HG03039 (cell line): ENCODE measurements around the gene PTPRS.

Experiments
- ATAC-seq: cut with Tn5 transposase; IDR thresholded peaks from one replicate; pipeline ENCODE4 v1.9.1; 2021; ENCODE audit warnings: mild to moderate bottlenecking, moderate library complexity; ENCODE audit not compliant: unreplicated experiment

The PTPRS gene

DNA sequence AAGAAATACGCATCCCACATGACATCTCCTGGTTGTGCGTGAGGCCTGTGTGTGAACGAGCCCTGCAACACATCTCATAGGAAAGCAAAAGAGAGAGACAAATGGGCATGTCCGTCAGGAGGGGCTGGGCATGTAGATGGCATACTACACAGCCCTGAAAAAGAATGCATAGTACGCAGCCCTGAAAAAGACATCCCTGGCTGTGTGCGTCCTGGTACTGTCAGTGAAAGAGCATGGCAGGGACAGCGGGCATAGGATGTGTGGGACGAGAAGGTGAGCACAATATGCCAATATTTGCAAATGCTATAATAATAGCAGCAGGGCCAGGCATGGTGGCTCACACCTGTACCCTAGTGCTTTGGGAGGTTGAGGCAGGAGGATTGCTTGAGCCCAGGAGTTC lies 28.6 kb downstream of the PTPRS start:
- ATAC-seq: no peak

DNA sequence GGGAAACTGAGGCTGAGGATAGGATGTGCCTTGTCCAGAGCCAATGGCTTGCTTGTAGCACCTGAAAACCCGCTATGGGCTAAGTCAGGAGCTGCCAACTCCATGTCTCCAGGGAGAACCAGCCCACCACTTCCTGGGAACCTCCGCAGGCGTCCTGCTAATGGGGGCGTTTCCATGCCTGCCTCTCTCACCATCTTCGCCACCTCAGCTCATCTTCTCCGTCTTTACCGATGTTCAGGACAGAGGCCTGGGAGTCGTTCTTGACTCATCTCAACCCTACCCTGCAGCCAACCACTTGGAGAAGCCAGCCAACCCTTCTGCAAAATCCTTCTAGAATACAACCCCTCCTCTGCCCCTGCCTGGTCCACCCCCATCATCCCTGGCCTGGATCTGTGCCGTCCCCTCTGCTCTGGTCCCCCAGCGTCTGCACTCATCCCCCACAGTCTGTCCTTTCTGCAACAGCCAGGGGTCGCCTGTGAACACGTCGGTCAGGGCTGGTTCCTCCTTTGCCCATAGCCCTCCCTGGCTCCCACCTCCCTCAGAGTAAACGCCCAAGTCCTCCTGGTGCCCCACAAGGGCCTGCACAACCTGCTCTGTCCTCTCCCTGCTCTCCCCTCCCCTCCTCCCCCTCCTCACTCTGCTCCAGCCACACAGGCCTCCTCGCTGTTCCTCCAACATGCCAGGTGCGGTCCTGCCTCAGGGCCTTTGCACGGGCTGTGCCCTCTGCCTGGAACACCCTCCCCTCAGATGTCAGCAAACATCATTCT lies 31.0 kb downstream of the PTPRS start:
- no peak for ATAC-seq

DNA sequence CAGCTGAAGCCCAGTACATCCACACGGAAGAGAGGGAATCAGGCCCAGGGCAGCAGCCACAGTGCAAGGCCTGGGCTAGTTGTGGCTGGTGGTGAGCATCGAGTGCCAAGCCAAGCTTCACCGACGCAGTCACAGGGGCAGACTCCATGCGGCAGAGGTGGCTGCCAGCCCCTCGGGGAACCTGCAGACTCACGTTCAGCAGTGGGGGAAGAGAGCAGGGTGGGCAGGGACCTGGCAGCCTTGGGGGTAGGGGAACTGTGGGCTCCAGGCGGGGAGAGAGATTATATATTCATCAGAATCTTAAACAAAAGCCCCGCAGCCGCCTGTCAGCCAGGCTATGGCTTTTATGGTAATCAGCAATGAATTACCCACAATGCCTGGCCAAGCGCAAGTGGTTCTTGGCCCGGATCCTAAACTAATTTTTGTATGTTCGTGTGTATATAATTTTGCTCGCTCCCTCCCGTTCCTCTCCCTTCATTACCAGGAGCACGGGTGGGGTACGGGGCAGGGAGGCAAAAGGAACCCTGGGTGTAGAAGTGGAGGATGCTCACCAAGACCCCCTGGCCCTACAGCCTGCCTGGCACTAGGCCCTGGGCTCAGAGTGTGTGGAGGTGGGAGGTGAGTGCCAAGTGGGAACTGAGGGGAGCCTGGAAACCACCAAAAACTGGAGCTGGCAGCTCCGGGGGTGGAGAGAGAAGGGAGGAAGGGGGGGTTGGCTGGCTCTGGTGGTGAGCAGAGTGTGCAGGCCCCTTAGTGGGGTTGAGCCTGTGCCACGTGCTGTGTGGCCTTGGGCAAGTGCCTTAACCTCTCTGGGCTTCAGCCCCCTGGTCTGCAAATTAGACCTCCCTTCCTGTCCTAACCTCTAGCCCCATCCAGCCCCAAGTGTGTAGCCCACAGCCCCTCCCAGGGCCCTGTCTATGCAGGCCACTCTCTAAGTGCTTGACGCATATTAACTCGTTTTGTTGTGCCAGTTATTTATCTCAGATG lies 31.9 kb downstream of the PTPRS start:
- ATAC-seq: no peak

DNA sequence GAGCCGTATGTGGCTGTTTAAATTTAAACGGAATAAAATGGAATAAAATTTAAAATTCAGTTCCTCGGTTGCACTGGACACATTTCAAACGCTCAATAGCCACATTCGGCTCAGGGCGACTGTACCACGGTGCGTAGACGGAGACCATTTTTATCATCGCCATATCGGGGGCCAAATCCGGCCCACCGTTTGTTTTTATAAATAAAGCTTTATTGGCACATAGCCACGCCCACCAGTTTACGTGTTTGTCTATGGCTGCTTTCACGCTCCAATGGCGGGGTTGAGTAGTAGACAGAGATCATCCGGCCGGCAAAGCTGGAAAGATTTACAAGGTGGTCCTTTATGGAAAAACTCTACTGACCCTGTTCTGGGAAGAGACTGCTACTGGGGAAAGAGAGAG lies 33.0 kb downstream of the PTPRS start:
- ATAC-seq: no peak

DNA sequence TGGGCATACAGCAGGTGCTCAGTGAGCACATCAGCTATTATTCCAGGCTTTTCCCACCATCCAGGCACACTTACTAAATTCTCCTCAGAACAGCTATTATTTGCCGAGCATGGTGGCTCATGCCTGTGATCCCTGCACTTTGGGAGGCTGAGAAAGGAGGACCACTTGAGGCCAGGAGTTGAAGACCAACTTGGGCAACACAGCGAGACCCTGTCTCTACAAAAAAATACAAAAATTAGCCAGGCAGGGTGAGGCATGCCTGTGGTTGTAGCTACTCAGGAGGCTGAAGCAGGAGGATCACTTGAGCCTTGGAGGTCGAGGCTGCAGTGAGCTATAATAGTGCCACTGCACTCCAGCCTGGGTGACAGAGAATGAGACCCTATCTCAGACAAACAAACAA lies 35.4 kb downstream of the PTPRS start:
- ATAC-seq: no peak

DNA sequence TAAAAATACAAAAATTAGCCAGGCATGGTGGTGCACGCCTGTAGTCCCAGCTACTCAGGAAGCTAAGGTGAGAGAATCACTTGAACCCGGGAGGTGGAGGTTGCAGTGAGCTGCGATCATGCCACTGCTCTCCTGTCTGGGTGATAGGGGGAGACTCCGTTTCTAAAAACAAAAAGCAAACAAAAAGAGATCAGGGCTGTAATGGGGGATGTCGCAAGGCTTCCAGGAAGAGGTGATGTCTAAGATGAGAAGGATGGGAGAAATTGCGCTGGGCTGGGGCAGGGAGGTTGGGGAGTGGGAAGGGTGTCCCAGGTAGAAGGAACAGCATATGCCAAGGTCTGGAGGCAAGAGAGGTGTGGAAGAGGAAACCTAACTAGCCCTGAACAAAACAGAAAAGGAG lies 36.1 kb downstream of the PTPRS start:
- no peak for ATAC-seq

DNA sequence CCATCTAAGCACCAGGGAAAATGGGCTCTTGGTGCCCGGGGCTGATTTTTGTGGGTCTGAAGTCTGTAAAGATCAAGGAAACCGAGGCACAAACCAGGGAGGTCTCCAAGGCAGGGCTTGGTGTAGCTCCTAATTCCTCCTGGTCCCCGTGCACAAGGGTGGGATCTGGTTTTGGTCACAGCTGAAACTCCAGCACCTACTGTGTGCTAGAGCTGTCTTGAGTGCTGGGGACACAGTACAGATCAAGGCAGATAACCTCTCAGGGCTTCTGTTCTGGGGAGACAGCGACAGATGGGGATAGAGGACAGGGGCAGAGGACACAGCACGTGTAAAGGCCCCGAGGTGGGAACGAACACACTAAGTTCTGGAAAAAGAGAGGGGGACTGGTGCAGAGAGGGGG lies 37.4 kb downstream of the PTPRS start:
- ATAC-seq: no peak

DNA sequence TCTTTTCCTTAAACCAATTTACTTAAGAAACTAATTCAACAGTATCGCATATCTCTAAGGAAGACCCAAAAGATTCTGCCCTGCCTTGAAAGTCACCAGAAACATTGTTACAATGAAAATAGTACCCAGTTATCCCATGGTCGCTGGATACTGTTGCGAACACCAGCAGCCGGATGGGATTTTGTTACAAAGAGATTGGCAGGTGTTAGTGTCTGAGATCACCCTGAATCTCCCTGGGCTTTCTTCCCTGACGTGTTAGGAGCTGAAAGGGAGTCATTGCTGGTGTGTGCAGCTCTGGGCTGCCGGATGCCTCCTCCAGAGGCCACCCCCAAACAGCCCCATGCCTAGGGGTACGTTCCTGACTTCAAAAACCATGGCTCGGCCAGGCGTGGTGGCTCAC lies 38.2 kb downstream of the PTPRS start:
- no peak for ATAC-seq

DNA sequence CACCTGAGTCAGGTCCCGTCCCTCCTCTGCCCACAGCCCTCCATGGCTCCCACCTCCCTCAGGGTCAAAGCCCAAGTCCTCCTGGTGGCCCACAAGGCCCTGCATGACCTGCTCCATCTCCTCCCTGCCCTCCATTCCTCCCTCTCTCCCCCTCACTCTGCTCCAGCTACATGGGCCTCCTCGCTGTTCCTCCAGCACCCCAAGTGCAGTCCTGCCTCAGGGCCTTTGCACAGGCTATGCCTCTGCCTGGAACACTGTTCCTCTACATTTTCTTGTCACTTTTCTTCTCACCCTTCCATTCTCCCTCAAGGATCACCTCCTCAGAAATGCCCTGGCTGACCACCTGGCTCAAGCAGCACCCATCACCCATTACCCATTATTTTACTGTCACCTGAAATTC lies 41.5 kb downstream of the PTPRS start:
- no peak for ATAC-seq

DNA sequence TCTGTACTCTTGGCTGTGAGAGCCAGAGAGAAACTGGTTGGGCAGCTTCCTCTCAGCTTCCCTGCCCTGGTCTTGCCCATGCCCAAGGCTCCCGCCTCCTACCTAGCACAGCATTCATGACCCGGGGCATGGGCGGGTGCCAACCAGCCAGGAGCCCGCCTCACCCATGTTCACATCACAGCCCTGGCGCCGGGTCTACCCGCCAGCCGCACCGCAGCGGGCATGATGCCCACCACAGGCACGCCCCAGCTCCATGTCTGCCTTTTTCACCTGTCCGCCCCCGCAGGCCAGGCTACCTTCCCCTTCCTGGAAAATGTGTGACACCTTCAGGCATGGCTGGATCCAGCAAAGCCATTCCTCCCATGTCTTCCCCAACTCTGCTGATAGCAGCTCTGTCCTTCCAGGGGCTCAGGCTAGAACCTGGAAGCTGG lies 42.1 kb downstream of the PTPRS start:
- no peak for ATAC-seq

DNA sequence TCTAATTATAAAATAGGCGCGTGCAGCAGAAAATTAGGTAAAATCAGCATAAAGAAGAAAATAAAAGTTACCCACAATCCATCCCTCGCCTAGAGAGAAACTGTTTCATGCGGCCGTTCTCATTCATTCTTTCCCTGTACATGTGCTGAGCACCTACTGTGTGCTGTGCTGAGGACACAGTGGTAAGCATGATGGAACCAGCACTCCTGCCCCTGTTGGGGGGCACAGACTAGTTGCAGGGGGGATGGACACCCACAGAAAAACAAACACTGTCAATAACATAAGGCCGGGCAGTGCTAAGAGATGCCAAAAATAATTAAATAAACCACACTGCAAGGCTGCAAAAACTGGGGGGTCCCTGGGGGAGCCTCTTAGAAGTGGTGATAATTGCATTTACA lies 43.3 kb downstream of the PTPRS start:
- no peak for ATAC-seq

DNA sequence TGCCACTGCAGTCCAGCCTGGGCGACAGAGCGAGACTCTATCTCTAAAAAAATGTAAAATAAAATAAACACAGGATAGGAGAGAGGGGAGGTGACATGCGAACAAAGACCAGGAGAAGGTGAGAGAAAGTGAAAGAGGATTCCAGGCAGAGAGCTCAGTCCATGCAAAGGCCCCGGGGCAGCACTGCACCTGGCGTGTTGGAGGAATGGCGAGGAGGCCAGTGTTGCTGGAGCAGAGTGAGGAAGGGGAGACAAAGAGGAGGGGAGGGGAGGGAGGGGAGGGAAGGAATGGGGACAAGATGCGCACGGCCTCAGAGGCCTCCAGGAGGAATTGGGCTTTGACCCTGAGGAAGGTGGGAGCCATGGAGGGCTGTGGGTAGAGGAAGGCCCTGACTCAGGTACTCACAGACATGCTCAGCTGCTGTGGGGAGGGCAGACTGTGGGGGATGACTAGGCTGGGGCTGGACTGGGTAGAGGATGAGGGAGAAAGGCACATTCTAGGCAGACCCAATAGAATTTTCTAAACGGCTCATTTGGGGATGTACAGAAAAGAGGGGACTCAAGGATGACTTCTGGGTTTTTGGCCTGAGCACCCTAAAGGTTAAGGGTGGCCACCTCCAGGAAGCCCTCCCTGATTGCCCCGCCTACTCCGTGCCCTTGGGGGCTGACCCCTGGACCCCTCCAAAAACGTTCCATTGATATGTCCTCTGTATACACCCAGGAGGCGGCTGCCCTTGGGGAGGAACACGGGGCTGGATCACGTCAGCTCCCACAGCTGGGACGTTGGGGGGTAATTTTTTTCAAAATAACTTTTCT lies 43.9 kb downstream of the PTPRS start:
- ATAC-seq: no peak

DNA sequence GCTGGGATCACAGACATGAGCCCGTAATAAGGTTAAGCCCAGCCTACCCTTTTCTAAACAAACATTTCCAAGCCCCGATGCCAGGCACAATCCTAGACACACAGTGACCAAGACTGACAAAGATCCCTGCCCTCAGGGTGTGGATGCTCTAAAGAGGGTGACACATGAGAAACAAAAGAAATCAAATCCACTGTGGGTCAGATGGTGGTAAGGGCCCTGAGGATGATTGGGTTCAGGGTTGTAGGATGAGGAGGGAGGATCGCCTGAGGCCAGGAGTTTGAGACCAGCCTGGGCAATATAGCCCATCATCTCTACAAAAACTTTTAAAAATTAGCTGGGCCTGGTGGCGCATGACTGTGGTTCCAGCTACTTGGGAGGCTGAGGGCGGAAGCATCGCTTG lies 44.6 kb downstream of the PTPRS start:
- no peak for ATAC-seq

DNA sequence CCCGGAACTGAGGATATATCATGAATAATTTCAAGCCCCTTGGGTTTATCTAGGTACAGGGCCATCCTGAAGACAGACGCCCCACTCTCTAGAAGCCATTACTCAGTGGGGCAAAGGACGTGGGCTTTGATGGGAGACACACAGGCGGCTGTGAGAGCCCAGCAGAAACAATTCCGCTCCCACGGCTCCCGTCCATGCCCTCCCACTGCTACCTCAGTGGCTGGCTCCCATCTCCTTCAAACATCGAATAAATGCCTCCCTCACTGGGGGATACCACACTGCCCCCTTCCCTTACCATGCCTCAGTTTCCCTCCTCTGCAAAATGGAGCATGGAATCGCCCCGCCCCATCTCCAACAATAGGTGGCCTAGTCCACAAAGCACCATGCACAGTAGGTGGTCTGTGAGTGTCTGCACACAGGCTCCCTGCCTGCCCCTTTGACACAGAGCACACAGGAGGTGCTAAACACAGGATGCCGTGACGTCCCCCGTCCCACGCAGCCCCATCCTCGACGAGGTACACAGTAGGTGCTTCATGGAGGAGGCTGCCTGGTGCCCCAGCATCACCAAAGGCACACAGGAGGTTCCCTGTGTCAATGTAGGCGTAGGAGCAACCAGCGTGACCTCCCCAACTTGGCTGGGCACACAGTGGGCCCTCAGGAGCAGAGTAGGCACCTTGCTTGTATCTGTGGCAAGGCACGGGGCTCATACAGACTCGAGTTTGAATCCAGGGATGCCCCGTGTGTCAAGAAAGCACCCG lies 46.0 kb downstream of the PTPRS start:
- ATAC-seq: no peak

DNA sequence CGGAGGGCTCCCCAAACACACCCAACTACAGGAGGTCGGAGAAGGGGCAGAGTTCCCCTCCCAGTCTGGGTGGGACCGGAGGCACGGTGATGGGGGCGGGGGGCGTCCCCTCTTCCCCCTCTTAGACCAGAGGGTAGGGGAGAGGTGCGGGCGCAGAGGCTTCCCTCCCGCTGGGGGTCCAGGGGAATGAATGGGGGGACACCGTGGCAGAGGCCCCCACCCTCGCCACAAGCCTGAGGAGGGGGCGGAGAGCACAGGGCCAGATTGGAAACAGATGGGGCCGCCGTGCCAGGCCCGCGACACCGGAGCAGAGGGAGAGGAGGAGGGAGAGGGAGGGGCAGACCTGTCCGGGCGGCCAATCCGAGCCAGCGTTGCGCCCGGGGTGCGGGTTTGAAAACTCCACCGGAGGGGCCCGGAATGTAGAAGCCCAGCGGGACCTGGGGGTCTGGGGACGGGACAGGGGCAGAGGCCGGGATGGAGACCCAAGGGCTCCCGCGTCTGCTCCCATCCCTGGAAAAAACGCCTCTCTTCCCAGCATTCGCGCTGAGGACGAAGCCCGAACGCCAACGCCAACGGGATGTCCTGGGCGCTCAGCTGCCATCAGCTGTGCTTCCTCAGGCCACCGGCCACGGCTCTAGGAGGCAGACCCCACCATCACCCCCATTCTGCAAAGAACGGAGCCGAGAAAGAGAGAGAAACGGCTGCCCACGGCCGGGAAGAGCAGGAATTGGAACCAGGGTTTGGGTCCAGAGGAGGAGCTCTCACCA lies 46.8 kb downstream of the PTPRS start:
- no peak for ATAC-seq

DNA sequence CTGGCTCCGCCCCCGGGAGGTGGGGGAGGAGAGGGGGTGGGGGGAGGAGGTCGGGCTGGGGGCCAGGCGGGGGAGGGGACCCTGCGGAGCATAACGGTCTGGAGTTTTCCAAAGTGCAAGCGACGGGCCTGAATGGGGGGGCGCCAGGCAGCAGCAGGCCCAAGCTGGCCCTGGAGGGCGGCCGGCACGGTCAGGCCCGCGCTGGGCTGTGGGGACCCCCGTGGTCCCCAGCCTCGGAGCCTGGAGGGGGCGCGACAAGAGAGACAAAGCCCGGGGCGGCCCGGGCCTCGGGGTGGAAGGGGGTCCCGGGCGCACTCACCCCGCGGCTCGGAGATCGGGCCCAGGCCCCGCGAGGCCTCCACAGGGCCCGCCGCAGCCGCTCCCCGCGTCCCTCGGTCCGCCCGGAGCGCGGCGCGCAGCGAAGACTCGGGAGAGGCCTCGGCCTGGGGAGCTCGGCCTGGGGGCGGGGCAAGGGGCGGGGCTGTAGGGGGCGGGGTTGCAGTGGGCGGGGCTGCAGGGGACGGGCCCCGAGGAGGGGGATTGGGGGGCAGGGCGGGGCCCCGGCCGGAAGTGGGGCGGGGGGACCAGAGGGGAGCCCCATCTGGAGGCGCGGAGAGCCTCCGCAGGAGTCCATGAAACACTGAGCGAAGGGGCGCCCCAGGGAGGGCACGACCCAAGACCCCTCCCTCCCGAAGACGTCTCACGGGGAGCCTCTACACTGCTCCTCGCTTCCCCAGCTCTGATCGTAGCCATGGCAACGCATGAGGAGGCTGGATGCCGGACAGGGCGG lies 47.6 kb downstream of the PTPRS start:
- ATAC-seq: no peak

DNA sequence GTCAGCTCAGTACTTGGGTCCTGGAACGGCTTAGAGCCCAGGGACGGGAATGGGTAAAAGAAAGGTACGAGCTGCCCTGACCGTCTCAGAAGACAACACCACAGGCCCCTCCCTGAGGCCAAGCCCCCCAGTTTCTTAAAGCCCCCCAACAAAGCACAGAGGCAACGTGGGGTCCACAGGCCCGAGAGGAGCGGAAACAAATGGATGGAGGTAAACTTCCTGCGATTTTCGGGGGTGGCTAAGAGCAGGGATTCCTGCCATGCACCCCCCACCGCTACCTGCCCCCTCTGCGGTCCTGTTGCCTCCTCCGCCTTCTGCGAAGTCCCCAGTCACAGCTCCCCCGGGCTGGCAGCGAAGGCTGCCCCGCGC lies 48.2 kb downstream of the PTPRS start:
- no peak for ATAC-seq

DNA sequence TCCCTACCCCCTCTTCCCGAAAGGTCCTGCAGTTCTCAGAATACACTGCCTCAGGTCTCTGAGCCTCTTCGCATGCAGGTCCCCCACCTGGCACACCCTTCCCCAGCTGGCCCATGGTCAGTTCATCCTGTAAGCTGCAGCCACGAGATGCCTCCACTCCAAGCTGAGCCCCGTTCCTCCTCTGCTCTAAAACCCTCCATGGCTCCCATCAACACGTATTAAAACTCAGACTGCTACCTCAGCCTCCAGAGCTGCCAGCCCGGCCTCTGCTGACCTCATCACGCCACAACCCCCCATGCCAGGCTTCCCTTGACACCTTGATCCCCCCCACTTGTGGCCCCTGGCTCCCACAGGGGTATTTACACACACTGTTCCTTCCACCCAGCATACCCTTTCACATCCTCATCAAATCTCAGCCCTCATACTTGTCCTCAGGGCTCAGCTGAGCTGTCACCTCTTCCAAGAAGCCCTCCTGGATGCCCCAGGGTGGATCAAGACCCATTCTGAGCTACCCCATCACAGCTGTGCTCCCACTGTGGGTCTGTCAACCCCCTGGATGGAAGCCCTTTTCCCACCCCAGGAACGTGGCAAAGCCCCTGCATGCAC lies 48.9 kb downstream of the PTPRS start:
- no peak for ATAC-seq
